Measurements from ENCODE around the gene SHLD3.
"Not testable (repeated sequence)": the region's sequence is repeated elsewhere in the genome, so short reads cannot be mapped to it uniquely, and the experiment has no call there.

Gene SHLD3, protein sequence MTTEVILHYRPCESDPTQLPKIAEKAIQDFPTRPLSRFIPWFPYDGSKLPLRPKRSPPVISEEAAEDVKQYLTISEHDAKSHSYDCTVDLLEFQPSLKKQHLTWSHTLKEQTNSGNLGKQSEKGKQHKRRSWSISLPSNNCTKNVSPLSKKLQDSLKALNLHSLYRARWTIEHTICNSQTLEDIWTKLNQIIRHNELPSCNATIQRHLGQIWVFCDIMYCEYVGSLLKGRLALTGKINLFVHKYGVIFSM

DNA sequence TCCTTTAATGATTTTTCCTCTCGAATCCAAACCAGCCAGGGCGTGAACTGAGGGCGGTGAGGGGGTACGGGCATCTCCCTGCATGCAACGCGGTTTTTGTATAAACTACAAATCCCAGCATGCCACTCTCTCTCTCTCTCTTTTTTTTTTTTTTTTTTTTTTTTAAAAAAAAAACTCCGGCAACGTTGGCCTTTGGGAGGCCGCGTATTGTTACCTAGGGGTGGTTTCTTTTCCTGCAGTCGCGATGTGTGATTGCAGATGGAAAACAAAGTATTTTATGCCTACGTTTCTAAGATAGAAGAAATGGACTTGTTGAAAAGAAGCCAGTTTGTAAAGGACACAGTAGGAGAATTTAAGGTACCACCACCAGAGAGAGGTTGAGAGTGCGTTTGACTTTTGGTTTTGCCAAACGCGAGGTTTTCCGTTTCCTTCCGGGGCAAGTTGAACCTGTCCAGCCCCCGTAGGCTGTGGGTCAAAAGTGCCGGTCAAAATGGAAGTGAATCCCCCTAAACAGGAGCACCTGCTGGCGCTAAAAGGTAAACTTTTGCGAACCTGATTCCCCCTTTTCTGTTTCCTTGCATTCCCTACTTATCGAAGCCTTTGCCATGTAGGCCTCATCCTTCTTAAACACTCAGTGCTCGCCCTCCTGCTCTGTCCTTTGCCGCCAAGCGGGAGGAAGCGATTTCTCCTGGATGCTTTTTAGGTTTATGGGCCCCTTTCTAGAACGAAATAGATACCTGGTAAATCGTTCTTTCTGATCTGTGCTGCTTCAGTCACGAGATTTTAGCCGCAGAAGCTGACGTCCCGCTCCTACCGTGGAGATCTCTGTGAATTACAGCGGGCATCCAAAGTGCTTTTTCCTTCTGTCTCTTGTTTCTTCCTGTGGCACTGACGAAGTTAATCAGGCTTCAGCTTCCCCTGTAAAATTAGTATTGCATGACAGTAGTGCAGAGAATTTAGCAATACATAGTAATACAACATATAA is at the start of gene SHLD3, which contains the start of gene TRAPPC13:
TSS of gene SHLD3 (plus strand) at position 457 of the 985 bp plus-strand sequence. CDS start 4,561 bp downstream, outside the sequence.
TSS of gene TRAPPC13 (plus strand) at position 457 of the 985 bp plus-strand sequence. CDS start at position 491, 34 bp downstream.
- peak; percentile 62 to 66 for DNase-seq (ENCODE audit: low read depth in 2 of 2)

GRCh38 chr5:65577141-65577540 is 47.7 kb upstream of the SHLD3 start:
- DNase-seq (ENCODE audit: low read depth in 2 of 2): no peak

- no peak for DNase-seq (ENCODE audit: low read depth in 2 of 2)
Observed at GRCh38 chr5:65588694-65589093, 36.1 kb upstream of the SHLD3 start.

GRCh38 chr5:65601761-65602160 is 23.1 kb upstream of the SHLD3 start:
- not testable (repeated sequence) for DNase-seq (ENCODE audit: low read depth in 2 of 2)

GRCh38 chr5:65611524-65611923 is 13.3 kb upstream of the SHLD3 start:
- DNase-seq (ENCODE audit: low read depth in 2 of 2): no peak

- DNase-seq (ENCODE audit: low read depth in 2 of 2): no peak
Observed at GRCh38 chr5:65612298-65612907, 12.4 kb upstream of the SHLD3 start.

GRCh38 chr5:65620021-65620420 is 4.8 kb upstream of the SHLD3 start:
- DNase-seq (ENCODE audit: low read depth in 2 of 2): no peak

DNA sequence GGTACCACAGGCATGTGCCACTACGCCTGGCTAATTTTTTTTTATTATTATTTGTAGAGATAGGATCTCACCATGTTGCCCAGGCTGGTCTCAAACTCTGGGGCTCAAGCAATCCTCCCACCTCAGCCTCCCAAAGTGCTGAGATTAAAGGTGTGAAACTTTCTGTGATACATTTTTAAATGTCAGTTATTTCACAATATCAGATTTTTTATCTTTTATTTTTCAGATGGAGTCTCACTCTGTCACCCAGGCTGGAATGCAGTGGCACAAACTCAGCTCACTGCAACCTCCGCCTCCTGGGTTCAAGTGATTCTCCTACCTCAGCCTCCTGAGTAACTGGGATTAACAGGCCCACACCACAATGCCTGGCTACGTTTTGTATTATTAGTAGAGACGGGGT is 2.9 kb upstream of the SHLD3 start:
- not testable (repeated sequence) for DNase-seq (ENCODE audit: low read depth in 2 of 2)

- DNase-seq (ENCODE audit: low read depth in 2 of 2): no peak
Observed at GRCh38 chr5:65623482-65623881, 1.3 kb upstream of the SHLD3 start.

DNA sequence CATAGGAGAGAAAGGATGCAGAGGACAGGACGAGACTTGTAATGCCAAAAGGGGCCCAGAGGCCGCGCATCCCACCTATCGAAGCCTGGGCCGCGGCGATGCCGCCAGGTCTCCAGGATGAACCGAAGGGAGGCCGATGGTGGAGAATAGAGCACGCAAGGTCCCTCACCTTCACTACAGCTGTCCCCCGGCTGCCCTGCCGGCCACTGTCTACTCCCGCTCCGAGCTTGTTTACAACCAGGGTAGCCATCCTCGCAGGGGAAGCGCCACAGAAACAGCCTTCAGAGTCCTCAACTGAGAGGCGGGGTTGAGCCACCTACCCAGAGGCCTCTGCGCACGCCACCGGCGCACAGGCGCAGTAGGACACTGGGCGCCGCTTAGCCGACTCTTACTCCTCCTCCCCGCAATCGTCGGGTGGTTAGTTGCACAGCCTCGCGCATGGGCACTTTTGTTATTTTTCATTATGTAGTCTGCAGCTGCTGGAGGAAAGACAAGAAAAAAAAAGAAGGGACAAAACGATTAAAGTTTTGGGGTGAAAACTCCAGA is 729 bp upstream of the SHLD3 start, which contains the start of gene TRIM23:
TSS of gene TRIM23 (minus strand) at position 309 of the 546 bp plus-strand sequence. CDS start at position 250, 59 bp downstream.
- DNase-seq (ENCODE audit: low read depth in 2 of 2): peak; percentile 82 to 83

GRCh38 chr5:65625743-65626142 is 916 bp downstream of the SHLD3 start:
- no peak for DNase-seq (ENCODE audit: low read depth in 2 of 2)

- no peak for DNase-seq (ENCODE audit: low read depth in 2 of 2)
Observed at GRCh38 chr5:65630981-65631380, 6.2 kb downstream of the SHLD3 start.

GRCh38 chr5:65640240-65640639 is 15.4 kb downstream of the SHLD3 start:
- no peak for DNase-seq (ENCODE audit: low read depth in 2 of 2)

DNA sequence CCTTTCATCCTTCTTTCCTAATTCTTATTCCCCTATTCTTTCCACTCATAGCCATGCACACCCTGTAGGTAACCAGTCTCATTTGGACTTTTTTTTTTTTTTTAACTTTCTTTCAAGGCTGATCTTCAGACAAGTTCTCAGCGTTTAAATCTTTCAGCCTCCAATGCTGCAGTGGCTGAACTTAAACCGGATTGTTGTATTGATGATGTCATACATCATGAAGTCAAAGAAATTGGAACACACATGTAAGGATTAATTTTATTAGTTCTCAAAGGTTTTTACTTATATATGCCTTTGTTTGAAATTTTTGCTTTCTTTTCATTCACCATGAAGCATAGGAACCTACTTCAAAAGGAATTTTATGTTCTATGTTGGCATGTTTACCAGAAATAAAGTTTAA is 22.1 kb downstream of the SHLD3 start:
- DNase-seq (ENCODE audit: low read depth in 2 of 2): no peak

DNA sequence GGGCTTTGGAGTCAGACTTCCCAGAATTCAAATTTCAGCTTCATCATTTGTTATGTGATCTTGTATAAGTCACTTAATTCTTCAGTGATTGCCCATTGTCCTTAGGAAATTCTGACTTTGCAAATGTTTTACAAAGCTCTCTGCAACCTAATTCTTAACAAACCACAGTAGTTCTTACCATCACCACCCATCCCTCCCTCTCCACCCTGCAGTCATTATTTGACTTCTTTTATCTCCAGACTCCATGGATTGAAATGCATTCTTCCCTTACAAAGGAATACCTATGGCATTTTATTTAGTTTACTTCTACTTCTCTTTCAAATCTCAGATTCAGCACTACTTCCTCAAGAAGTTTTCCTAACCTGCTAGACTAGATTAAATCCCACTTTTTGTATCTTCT is 23.1 kb downstream of the SHLD3 start:
- DNase-seq (ENCODE audit: low read depth in 2 of 2): no peak

- no peak for DNase-seq (ENCODE audit: low read depth in 2 of 2)
Observed at GRCh38 chr5:65651144-65651543, 26.3 kb downstream of the SHLD3 start.

GRCh38 chr5:65654713-65655112 is 29.9 kb downstream of the SHLD3 start:
- DNase-seq (ENCODE audit: low read depth in 2 of 2): no peak

DNA sequence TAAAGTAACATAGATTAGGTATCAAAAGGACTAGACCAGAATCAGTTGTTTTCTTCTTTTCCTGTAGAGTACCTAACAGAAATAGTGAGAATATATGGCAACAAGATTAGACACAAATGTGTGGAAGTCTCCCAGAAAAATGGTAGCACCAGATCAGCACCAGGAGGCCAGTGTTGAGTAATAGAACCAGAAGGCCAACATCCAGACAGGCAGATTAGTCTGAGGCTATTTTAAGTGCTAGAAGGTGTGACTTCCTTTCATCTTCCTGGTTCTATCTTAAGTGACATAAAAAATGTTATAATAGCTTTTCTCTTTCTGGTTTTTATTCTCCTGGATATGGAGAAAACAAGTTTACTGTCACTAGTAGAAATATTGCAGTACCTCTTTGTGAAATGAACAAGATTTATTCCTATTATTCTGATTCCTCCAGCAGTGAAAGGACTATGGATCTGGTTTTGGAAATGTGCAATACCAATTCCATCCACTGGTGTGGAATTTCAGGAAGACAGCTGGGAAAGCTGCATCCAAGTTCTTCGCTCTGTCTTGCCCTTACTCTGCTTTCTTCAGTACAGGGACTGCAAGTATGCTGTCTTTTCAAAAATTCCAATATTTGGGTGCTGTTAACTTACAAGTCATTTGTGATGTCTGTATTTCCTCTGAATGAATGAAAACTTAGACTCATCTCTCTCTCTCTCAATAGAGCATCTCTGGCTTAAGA is 39.1 kb downstream of the SHLD3 start:
- no peak for DNase-seq (ENCODE audit: low read depth in 2 of 2)

GRCh38 chr5:65668696-65669095 is 43.9 kb downstream of the SHLD3 start:
- DNase-seq (ENCODE audit: low read depth in 2 of 2): no peak

DNA sequence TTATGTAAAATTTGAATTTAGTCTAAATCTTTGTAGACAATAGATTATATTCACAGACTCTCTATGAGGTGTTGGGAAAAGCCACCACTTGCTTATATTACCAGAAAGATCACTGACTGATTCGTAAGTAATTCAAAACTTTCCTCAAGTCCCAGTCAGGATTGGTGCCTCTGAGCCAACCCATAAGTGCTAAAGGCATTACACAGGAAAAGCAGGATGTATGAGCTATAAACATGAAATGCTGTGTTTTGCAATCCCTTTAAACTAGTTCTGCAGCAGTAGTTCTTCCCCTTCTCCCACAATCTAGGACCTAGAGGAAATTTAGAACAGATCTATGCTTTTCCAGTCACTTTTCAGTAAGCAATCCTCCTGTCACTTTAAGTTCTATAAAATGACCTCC is 48.0 kb downstream of the SHLD3 start:
- no peak for DNase-seq (ENCODE audit: low read depth in 2 of 2)

GRCh38 chr5:65674749-65675148 is 49.9 kb downstream of the SHLD3 start:
- no peak for DNase-seq (ENCODE audit: low read depth in 2 of 2)
